Muscle of leg (tissue), 11 donors: ENCODE measurements around the gene KRT2. TPM values are rescaled to one million over a fixed set of nuclear protein-coding genes. Genes with fewer than 3 reads are reported as not detected.

Experiments used
- DNase-seq: peaks from one replicate; pipeline ENCODE4 v3.0.0; 2013
- H3K27ac ChIP-seq: one replicate; pipeline ENCODE4 v1.5.1; 2013; ENCODE audit warnings: mild to moderate bottlenecking, low read length, control low read depth
- H3K27me3 ChIP-seq: one replicate; pipeline ENCODE4 v1.6.1; 2013; ENCODE audit warnings: low read length; ENCODE audit not compliant: control insufficient read depth, insufficient read depth
- H3K36me3 ChIP-seq: one replicate; pipeline ENCODE4 v1.6.1; 2013; ENCODE audit warnings: low read length; ENCODE audit not compliant: control insufficient read depth, insufficient read depth
- H3K4me1 ChIP-seq: one replicate; pipeline ENCODE4 v1.6.1; 2013; ENCODE audit warnings: low read length; ENCODE audit not compliant: control insufficient read depth, insufficient read depth
- H3K4me3 ChIP-seq: one replicate; pipeline ENCODE4 v1.5.1; 2013; ENCODE audit warnings: low read length, control low read depth
- H3K9me3 ChIP-seq: replicated peaks from 2 replicates; pipeline ENCODE4 v1.6.1; 2013; ENCODE audit warnings: low read depth, low read length; ENCODE audit not compliant: control insufficient read depth
- WGBS: methylation state at CpG from one replicate; pipeline ENCODE4 v1.1.5; 2013; ENCODE audit warnings: missing lambda C conversion rate; ENCODE audit not compliant: insufficient coverage; 5-methylcytosine and 5-hydroxymethylcytosine counted together
- polyA plus RNA-seq, 8 donors: library from polyadenylated mRNA; unstranded; fragments of 120-200 nt; gene quantifications; one replicate each; pipeline versions ENCODE4 v1.2.1 to v1.2.3, GENCODE V29; 2013; ENCODE audit warnings: inconsistent platforms in 1 of 8, low replicate concordance in 1 of 8; ENCODE audit not compliant: insufficient read length in 8 of 8, insufficient read depth in 1 of 8
- total RNA-seq: library from RNA; stranded (reverse); fragments of 120-200 nt; gene quantifications from one replicate; pipeline ENCODE4 v1.2.4, GENCODE V29; 2013

Gene KRT2
- total and polyA plus RNA-seq, 9 donors = 0.11 to 0.18 TPM; not detected in 7

- Histone ChIP-seq H3K36me3 (no peaks in the 10 kb centered on the region), H3K27me3 (peaks cover 6% of the 10 kb centered on the region), H3K27ac (no peak overlapping the region), H3K9me3 (no peaks in the 10 kb centered on the region), H3K4me3 (no peak overlapping the region), H3K4me1 (no peaks in the 10 kb centered on the region)
- 80% methylated on average over 7 of the region's 7 CpGs for WGBS
- no peak for DNase-seq
Measured at GRCh38 chr12:52667931-52668330, 15.9 kb upstream of the KRT2 start.

GRCh38 chr12:52667509-52667908 is 15.5 kb upstream of the KRT2 start:
- Histone ChIP-seq H3K4me1 (no peaks in the 10 kb centered on the region), H3K27me3 (peaks cover 8% of the 10 kb centered on the region), H3K9me3 (no peaks in the 10 kb centered on the region), H3K4me3 (no peak overlapping the region), H3K27ac (no peak overlapping the region), H3K36me3 (no peaks in the 10 kb centered on the region)
- WGBS = 22% methylated on average over 6 of the region's 9 CpGs
- DNase-seq = no peak

GRCh38 chr12:52666471-52666870 is 14.5 kb upstream of the KRT2 start:
- no peak overlapping the region for H3K27ac ChIP-seq
- no peak overlapping the region for H3K4me3 ChIP-seq
- H3K36me3 ChIP-seq = no peaks in the 10 kb centered on the region
- H3K9me3 ChIP-seq = no peaks in the 10 kb centered on the region
- WGBS = no CpG with 5 or more reads among the region's 3 CpGs
- H3K4me1 ChIP-seq = no peaks in the 10 kb centered on the region
- H3K27me3 ChIP-seq = peaks cover 8% of the 10 kb centered on the region
- no peak for DNase-seq

- no peak for DNase-seq
- Histone ChIP-seq H3K9me3 (no peaks in the 10 kb centered on the region), H3K4me3 (no peak overlapping the region), H3K27ac (no peak overlapping the region), H3K36me3 (no peaks in the 10 kb centered on the region), H3K4me1 (no peaks in the 10 kb centered on the region), H3K27me3 (peaks cover 11% of the 10 kb centered on the region)
Measured at GRCh38 chr12:52663420-52663819, 11.4 kb upstream of the KRT2 start.

- no peaks in the 10 kb centered on the region for H3K36me3 ChIP-seq
- no peaks in the 10 kb centered on the region for H3K9me3 ChIP-seq
- H3K4me1 ChIP-seq = no peaks in the 10 kb centered on the region
- H3K27ac ChIP-seq = no peak overlapping the region
- no peak for DNase-seq
- H3K27me3 ChIP-seq = peaks cover 14% of the 10 kb centered on the region
- H3K4me3 ChIP-seq = no peak overlapping the region
Measured at GRCh38 chr12:52662918-52663229, 10.9 kb upstream of the KRT2 start.

GRCh38 chr12:52662093-52662917 is 10.3 kb upstream of the KRT2 start:
- no peak overlapping the region for H3K4me3 ChIP-seq
- no peaks in the 10 kb centered on the region for H3K9me3 ChIP-seq
- H3K27ac ChIP-seq = no peak overlapping the region
- 86% methylated on average over 5 of the region's 10 CpGs for WGBS
- no peaks in the 10 kb centered on the region for H3K36me3 ChIP-seq
- DNase-seq = no peak
- peaks cover 17% of the 10 kb centered on the region for H3K27me3 ChIP-seq
- H3K4me1 ChIP-seq = no peaks in the 10 kb centered on the region

GRCh38 chr12:52661668-52662067 is 9.7 kb upstream of the KRT2 start:
- H3K27me3 ChIP-seq = peaks cover 18% of the 10 kb centered on the region
- H3K36me3 ChIP-seq = no peaks in the 10 kb centered on the region
- H3K9me3 ChIP-seq = no peaks in the 10 kb centered on the region
- DNase-seq = no peak
- no peaks in the 10 kb centered on the region for H3K4me1 ChIP-seq
- no peak overlapping the region for H3K4me3 ChIP-seq
- H3K27ac ChIP-seq = no peak overlapping the region
- 86% methylated on average over 2 of the region's 3 CpGs for WGBS

GRCh38 chr12:52660934-52661499 is 9.0 kb upstream of the KRT2 start:
- Histone ChIP-seq H3K9me3 (no peaks in the 10 kb centered on the region), H3K27me3 (peaks cover 19% of the 10 kb centered on the region), H3K4me3 (no peak overlapping the region), H3K27ac (no peak overlapping the region), H3K4me1 (no peaks in the 10 kb centered on the region), H3K36me3 (no peaks in the 10 kb centered on the region)
- WGBS = 82% methylated on average over 2 of the region's 3 CpGs
- no peak for DNase-seq

GRCh38 chr12:52659951-52660350 is 7.9 kb upstream of the KRT2 start:
- WGBS = 70% methylated on average over 3 of the region's 4 CpGs
- H3K4me1 ChIP-seq = no peaks in the 10 kb centered on the region
- no peak for DNase-seq

GRCh38 chr12:52659395-52659794 is 7.4 kb upstream of the KRT2 start:
- Histone ChIP-seq H3K27me3 (peaks cover 22% of the 10 kb centered on the region), H3K27ac (no peak overlapping the region), H3K4me3 (no peak overlapping the region), H3K36me3 (no peaks in the 10 kb centered on the region), H3K4me1 (no peaks in the 10 kb centered on the region), H3K9me3 (no peaks in the 10 kb centered on the region)
- DNase-seq = no peak
- WGBS = 42% methylated on average over 7 of the region's 7 CpGs

More at GRCh38 chr12:52659951-52660350, 7.9 kb upstream of the KRT2 start:
- H3K27me3 ChIP-seq = peaks cover 23% of the 10 kb centered on the region
- no peak overlapping the region for H3K4me3 ChIP-seq
- H3K9me3 ChIP-seq = no peaks in the 10 kb centered on the region
- no peaks in the 10 kb centered on the region for H3K36me3 ChIP-seq
- no peak overlapping the region for H3K27ac ChIP-seq
